ENCODE data around the gene DCUN1D4. TPM values are rescaled to one million over a fixed set of nuclear protein-coding genes. Genes with fewer than 3 reads are reported as not detected.

DCUN1D4 gene
- total RNA-seq, 1 experiment from 2014 or later: 50.2 TPM

DNA sequence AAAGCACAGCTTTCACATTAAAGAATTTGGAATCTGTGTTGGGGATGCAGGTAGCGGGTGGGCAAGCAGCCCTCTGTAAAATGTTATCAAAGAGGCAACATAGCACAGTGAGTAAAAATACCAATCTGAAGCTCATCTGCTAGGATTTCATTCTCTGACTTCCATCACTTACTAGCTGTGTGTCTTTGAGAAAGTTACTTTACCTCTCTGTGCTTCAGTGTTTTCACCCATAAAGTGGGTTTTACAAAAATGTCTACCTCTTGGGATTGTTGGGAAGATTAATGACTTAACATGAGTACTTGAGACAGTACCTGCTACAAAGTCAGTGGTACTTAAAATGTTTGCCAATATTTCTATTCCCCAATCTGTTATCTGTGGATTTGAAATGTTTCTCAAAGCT is 7.9 kb upstream of the DCUN1D4 start (continued):
- TF ChIP-seq, protein P1, sequence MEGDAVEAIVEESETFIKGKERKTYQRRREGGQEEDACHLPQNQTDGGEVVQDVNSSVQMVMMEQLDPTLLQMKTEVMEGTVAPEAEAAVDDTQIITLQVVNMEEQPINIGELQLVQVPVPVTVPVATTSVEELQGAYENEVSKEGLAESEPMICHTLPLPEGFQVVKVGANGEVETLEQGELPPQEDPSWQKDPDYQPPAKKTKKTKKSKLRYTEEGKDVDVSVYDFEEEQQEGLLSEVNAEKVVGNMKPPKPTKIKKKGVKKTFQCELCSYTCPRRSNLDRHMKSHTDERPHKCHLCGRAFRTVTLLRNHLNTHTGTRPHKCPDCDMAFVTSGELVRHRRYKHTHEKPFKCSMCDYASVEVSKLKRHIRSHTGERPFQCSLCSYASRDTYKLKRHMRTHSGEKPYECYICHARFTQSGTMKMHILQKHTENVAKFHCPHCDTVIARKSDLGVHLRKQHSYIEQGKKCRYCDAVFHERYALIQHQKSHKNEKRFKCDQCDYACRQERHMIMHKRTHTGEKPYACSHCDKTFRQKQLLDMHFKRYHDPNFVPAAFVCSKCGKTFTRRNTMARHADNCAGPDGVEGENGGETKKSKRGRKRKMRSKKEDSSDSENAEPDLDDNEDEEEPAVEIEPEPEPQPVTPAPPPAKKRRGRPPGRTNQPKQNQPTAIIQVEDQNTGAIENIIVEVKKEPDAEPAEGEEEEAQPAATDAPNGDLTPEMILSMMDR (IDR thresholded peaks at IDR 0.05 in 2 of 3, conservative IDR thresholded peaks at IDR 0.05 in 1 of 3; ENCODE audit: borderline replicate concordance in 1 of 3, insufficient read depth in 1 of 3, low read depth in 2 of 3, low read length in 2 of 3): no peak
- TF ChIP-seq POLR2AphosphoS5 (IDR thresholded peaks at IDR 0.05; ENCODE audit: low read depth, low read length) (no peak), ZFX (IDR thresholded peaks at IDR 0.05) (no peak), CBX3 (IDR thresholded peaks at IDR 0.05; ENCODE audit: low read depth) (no peak), JUND (IDR thresholded peaks at IDR 0.05) (no peak)

DNA sequence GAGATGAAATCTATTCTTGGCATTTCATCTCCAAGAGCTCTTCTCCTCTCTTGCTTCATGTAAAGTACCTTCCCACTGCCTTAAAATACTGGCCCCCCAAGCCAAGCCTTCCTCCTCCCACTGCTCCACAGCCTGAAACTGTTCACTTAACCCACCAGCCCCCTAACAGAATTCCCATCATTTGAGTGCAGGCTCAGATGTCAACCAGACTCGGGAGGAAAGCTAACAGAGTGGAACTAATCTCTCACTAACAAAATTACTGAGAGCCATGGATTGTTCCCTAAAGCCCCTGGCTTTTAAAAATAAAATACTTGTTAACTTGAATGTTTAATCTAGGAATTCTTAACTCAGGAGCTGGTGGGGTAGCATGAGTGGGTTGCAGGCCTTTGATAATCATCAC is 7.1 kb upstream of the DCUN1D4 start:
- no peak for ATAC-seq
- Histone ChIP-seq H3K9me3 (ENCODE audit: control insufficient read depth in 1 of 2, insufficient read depth in 1 of 2, low read depth in 1 of 2, low read length in 2 of 2) (no peaks in the 10 kb centered on the region), H3K9me2 (ENCODE audit: insufficient read depth) (no peaks in the 10 kb centered on the region), H3K4me1 (ENCODE audit: control insufficient read depth in 1 of 2, insufficient read depth in 2 of 2, low read length in 2 of 2) (peaks cover 0 to 5% of the 10 kb centered on the region in 2 experiments; a peak in 1 of 4 replicates), H3K9ac (ENCODE audit: low read length) (no peak overlapping the region), H3K4me2 (ENCODE audit: low read length) (no peak overlapping the region), H3K27ac (ENCODE audit: low read depth, low read length) (no peak overlapping the region), H2AFZ (ENCODE audit: low read depth, low read length, poor library complexity, severe bottlenecking) (no peak overlapping the region), H3K27me3 (ENCODE audit: insufficient read depth, low read length) (no peaks in the 10 kb centered on the region), H3K36me3 (ENCODE audit: control insufficient read depth in 1 of 2, insufficient read depth in 2 of 2, low read length in 2 of 2) (no peaks in the 10 kb centered on the region), H3K79me2 (ENCODE audit: insufficient read depth, low read length) (no peaks in the 10 kb centered on the region), H4K20me1 (ENCODE audit: insufficient read depth) (no peaks in the 10 kb centered on the region), H3K4me3 (replicated peaks in 1 of 2; ENCODE audit: low read depth in 1 of 2, low read length in 2 of 2) (no peak overlapping the region)
- POLR2A ChIA-PET: no interaction called here
- CTCF ChIA-PET: no interaction called here
- BruUV-seq (replicated peaks): no TSS peak
- TF ChIP-seq ZFX (IDR thresholded peaks at IDR 0.05) (no peak), YY1 (IDR thresholded peaks at IDR 0.05; ENCODE audit: extremely low read depth, insufficient replicate concordance, low read depth, low read length) (no peak), EZH2phosphoT487 (IDR thresholded peaks at IDR 0.05; ENCODE audit: borderline replicate concordance) (no peak), TCF7L2 (IDR thresholded peaks at IDR 0.05; ENCODE audit: borderline replicate concordance, extremely low read depth, insufficient read depth, insufficient read length) (no peak), ZBTB33 (IDR thresholded peaks at IDR 0.05; ENCODE audit: extremely low read depth, insufficient replicate concordance, low read length) (no peak), POLR2AphosphoS5 (IDR thresholded peaks at IDR 0.05; ENCODE audit: low read depth, low read length) (no peak), CBX3 (IDR thresholded peaks at IDR 0.05; ENCODE audit: low read depth) (no peak), RAD21 (IDR thresholded peaks at IDR 0.05; ENCODE audit: low read depth) (no peak), SRF (IDR thresholded peaks at IDR 0.05; ENCODE audit: low read depth) (no peak), POLR2A (IDR thresholded peaks at IDR 0.05; ENCODE audit: borderline replicate concordance, extremely low read depth, insufficient read depth, insufficient read length) (no peak), SIN3A (IDR thresholded peaks at IDR 0.05; ENCODE audit: low read depth) (no peak), FOSL1 (IDR thresholded peaks at IDR 0.05; ENCODE audit: low read depth) (no peak), EGR1 (IDR thresholded peaks at IDR 0.05; ENCODE audit: low read depth) (no peak), CEBPB (IDR thresholded peaks at IDR 0.05; ENCODE audit: low read depth) (no peak)
- TF ChIP-seq, protein P2, sequence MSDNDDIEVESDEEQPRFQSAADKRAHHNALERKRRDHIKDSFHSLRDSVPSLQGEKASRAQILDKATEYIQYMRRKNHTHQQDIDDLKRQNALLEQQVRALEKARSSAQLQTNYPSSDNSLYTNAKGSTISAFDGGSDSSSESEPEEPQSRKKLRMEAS (IDR thresholded peaks at IDR 0.05): no peak
- TF ChIP-seq, protein P3, sequence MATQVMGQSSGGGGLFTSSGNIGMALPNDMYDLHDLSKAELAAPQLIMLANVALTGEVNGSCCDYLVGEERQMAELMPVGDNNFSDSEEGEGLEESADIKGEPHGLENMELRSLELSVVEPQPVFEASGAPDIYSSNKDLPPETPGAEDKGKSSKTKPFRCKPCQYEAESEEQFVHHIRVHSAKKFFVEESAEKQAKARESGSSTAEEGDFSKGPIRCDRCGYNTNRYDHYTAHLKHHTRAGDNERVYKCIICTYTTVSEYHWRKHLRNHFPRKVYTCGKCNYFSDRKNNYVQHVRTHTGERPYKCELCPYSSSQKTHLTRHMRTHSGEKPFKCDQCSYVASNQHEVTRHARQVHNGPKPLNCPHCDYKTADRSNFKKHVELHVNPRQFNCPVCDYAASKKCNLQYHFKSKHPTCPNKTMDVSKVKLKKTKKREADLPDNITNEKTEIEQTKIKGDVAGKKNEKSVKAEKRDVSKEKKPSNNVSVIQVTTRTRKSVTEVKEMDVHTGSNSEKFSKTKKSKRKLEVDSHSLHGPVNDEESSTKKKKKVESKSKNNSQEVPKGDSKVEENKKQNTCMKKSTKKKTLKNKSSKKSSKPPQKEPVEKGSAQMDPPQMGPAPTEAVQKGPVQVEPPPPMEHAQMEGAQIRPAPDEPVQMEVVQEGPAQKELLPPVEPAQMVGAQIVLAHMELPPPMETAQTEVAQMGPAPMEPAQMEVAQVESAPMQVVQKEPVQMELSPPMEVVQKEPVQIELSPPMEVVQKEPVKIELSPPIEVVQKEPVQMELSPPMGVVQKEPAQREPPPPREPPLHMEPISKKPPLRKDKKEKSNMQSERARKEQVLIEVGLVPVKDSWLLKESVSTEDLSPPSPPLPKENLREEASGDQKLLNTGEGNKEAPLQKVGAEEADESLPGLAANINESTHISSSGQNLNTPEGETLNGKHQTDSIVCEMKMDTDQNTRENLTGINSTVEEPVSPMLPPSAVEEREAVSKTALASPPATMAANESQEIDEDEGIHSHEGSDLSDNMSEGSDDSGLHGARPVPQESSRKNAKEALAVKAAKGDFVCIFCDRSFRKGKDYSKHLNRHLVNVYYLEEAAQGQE (IDR thresholded peaks at IDR 0.05; ENCODE audit: low read depth): no peak
- TF ChIP-seq, protein P4, sequence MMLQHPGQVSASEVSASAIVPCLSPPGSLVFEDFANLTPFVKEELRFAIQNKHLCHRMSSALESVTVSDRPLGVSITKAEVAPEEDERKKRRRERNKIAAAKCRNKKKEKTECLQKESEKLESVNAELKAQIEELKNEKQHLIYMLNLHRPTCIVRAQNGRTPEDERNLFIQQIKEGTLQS (IDR thresholded peaks at IDR 0.05): no peak
- RAD21 ChIA-PET (ENCODE audit: low non-redundant PET in 1 of 2, low total read pairs in 2 of 2, uncharacterized antibody in 2 of 2, unreplicated experiment in 2 of 2): no interaction called here
- no peak for DNase-seq (ENCODE audit: low read depth, low spot score)
- intact Hi-C loops (cut with micrococcal nuclease): no loop called here
